Ishikawa (cell line): ENCODE results near the gene PAK6.

ENCODE experiments used
- CEBPB ChIP-seq: IDR thresholded peaks from 2 replicates; pipeline ENCODE4 v1.6.1; 2012
- CREB1 ChIP-seq: IDR thresholded peaks from 2 replicates; pipeline ENCODE4 v1.6.1; 2012; ENCODE audit warnings: low read depth
- EGR1 ChIP-seq: IDR thresholded peaks from 2 replicates; pipeline ENCODE4 v1.6.1; 2012
- EP300 ChIP-seq: IDR thresholded peaks from 2 replicates; pipeline ENCODE4 v1.6.1; 2012; ENCODE audit warnings: borderline replicate concordance
- FOXM1 ChIP-seq: IDR thresholded peaks from 2 replicates; pipeline ENCODE4 v1.6.1; 2012; ENCODE audit warnings: low read depth, borderline replicate concordance
- MAX ChIP-seq: IDR thresholded peaks from 2 replicates; pipeline ENCODE4 v1.6.1; 2012
- NFIC ChIP-seq: IDR thresholded peaks from 2 replicates; pipeline ENCODE4 v1.6.1; 2012
- RAD21 ChIP-seq: IDR thresholded peaks from 2 replicates; pipeline ENCODE4 v1.6.1; 2012; ENCODE audit warnings: low read depth
- REST ChIP-seq: IDR thresholded peaks from 2 replicates; pipeline ENCODE4 v1.6.1; 2012; ENCODE audit warnings: low read depth, mild to moderate bottlenecking
- TAF1 ChIP-seq: IDR thresholded peaks from 2 replicates; pipeline ENCODE4 v1.6.1; 2012; ENCODE audit warnings: low read depth, mild to moderate bottlenecking
- TCF12 ChIP-seq: IDR thresholded peaks from 2 replicates; pipeline ENCODE4 v1.6.1; 2012; ENCODE audit warnings: low read depth
- TEAD4 ChIP-seq: IDR thresholded peaks from 2 replicates; pipeline ENCODE4 v1.6.1; 2012
- YY1 ChIP-seq: IDR thresholded peaks from 2 replicates; pipeline ENCODE4 v1.6.1; 2012; ENCODE audit warnings: low read depth
- ZBTB7A ChIP-seq: IDR thresholded peaks from 2 replicates; pipeline ENCODE4 v1.6.1; 2012; ENCODE audit warnings: low read depth
- TF ChIP-seq, protein P1 (sequence below): IDR thresholded peaks from 2 replicates; pipeline ENCODE4 v1.6.1; 2012

PAK6 gene

DNA sequence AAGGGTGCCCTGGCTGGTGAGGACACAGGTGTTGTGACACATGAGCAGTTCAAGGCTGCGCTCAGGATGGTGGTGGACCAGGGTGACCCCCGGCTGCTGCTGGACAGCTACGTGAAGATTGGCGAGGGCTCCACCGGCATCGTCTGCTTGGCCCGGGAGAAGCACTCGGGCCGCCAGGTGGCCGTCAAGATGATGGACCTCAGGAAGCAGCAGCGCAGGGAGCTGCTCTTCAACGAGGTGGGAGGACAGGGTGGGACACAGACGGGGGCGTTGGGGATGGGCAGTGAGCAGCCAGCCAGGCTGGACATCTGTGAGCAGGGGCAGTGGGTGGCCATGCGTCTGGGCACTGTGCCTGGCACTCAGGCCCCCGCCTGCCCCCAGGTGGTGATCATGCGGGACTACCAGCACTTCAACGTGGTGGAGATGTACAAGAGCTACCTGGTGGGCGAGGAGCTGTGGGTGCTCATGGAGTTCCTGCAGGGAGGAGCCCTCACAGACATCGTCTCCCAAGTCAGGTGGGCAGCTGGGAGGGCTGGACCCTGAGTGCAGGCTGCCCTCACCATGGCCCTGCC lies 33.7 kb downstream of the PAK6 start:
- TF ChIP-seq NFIC, result no peak
- TF ChIP-seq REST, result no peak

- TF ChIP-seq RAD21 (no peak), FOXM1 (no peak), EGR1 (no peak), TCF12 (no peak)
These were observed 34.6 kb downstream of the PAK6 start for GRCh38 chr15:40273428-40273827.

- TF ChIP-seq TEAD4 (0 out of 2 replicates have a peak, but pooled peaks have one; percentile 20), CEBPB (no peak), TAF1 (no peak), RAD21 (peak; percentile 95), REST (no peak), YY1 (peak; percentile 58; the same call in 1 of the 2 replicates), ZBTB7A (no peak), FOXM1 (0 out of 2 replicates have a peak, but pooled peaks have one; percentile 19), CREB1 (no peak), EP300 (no peak), MAX (no peak), EGR1 (no peak), NFIC (no peak), TCF12 (0 out of 2 replicates have a peak, but pooled peaks have one; percentile 59)
- TF ChIP-seq, protein P1, sequence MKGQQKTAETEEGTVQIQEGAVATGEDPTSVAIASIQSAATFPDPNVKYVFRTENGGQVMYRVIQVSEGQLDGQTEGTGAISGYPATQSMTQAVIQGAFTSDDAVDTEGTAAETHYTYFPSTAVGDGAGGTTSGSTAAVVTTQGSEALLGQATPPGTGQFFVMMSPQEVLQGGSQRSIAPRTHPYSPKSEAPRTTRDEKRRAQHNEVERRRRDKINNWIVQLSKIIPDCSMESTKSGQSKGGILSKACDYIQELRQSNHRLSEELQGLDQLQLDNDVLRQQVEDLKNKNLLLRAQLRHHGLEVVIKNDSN, result no peak
These were observed 35.7 kb downstream of the PAK6 start for GRCh38 chr15:40274350-40275274.

DNA sequence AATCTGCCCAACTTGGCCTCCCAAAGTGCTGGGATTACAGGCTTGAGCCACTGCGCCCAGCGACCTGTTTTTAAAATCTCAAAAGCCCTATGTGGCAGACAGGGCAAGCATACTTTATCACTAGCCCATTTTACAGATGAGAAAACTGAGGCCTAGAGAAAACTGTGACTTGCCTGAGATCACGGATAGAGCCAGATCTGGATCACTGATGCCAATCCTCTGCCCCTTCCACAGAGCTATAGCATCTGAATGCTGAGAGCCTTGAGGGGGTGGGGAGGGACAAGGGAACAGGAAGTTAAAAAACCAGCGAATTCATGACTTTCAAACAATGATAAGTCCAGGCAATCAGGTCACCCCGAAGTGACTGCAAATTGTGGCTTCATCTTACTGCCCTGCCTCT lies 36.7 kb downstream of the PAK6 start:
- TF ChIP-seq MAX, result no peak
- no peak for TF ChIP-seq EGR1
- TF ChIP-seq REST, result no peak
- TF ChIP-seq TCF12, result no peak
- no peak for TF ChIP-seq FOXM1
- TF ChIP-seq ZBTB7A, result no peak
- TF ChIP-seq YY1, result no peak
- TF ChIP-seq EP300, result no peak

GRCh38 chr15:40275954-40276353 lies 37.1 kb downstream of the PAK6 start:
- TF ChIP-seq YY1 (no peak), TEAD4 (no peak), TCF12 (no peak), REST (no peak), CREB1 (no peak), FOXM1 (no peak), TAF1 (no peak), RAD21 (no peak), CEBPB (no peak), ZBTB7A (no peak)
- TF ChIP-seq, protein P1, result no peak
